ENCODE measurements around the gene NUBP2.

The NUBP2 gene

DNA sequence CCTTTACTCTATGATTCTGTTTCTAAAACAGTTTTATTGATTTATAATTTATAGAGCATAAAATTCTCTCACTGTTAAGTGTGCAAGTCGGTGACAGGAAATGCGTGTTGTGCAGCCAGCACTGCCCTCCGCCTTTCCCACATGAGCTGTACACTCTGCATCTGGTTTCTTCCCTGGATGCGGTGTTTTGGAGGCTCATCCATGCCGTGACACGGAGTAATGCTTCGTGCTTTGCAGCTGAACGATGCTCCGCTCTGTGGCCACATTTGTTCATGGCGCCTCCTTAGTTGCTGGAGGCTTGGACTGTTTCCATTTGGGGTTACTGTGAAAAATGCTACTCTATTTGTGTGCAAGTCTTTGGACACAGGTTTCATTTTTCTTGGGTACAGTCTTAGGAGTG lies 17.9 kb downstream of the NUBP2 start:
- Histone ChIP-seq H3K4me1 (ENCODE audit: control insufficient read depth in 5 of 5, insufficient read depth in 5 of 5, low read length in 5 of 5) (no peaks in the 10 kb centered on the region), H3K36me3 (ENCODE audit: control insufficient read depth in 5 of 5, insufficient read depth in 5 of 5, low read length in 5 of 5) (peaks cover 0 to 9% (median 2%) of the 10 kb centered on the region in 5 donors), H3K27ac (ENCODE audit: low read depth, low read length) (no peak overlapping the region), H3K9ac (ENCODE audit: low read length in 5 of 5) (no peak overlapping the region), H3K9me3 (ENCODE audit: control insufficient read depth in 5 of 5, low read length in 5 of 5) (peaks cover 0 to 5% (median 4%) of the 10 kb centered on the region in 5 donors), H3K27me3 (ENCODE audit: control insufficient read depth in 5 of 5, insufficient read depth in 4 of 5, low read length in 5 of 5) (no peaks in the 10 kb centered on the region), H3K4me3 (ENCODE audit: low read depth in 1 of 5, low read length in 5 of 5) (no peak overlapping the region)

DNA sequence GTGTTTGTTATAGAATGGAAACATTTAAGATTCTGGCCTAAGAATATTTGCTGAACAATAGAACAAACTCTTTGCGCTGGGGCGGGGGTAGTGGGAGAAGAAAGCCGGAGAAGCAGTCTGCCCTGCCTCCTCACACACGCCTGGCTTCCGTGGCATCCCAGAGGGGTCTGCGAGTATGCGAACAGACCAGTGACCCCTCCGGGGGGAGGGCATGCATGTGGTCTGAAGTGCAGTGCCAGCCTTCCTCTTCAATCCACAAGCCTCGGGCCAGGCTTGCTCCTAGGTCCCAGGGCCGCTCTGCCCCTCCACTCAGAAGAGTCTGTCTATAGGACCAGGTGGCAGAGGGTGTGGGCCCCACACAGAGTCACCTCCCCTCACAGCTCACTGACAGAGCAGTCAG lies 24.9 kb downstream of the NUBP2 start:
- H3K36me3 ChIP-seq (ENCODE audit: control insufficient read depth in 5 of 5, insufficient read depth in 5 of 5, low read length in 5 of 5), result peaks cover 0 to 51% (median 36%) of the 10 kb centered on the region in 5 donors
- no peaks in the 10 kb centered on the region for H3K9me3 ChIP-seq (ENCODE audit: control insufficient read depth in 5 of 5, low read length in 5 of 5)
- H3K27me3 ChIP-seq (ENCODE audit: control insufficient read depth in 5 of 5, insufficient read depth in 4 of 5, low read length in 5 of 5), result no peaks in the 10 kb centered on the region
- H3K27ac ChIP-seq (ENCODE audit: low read depth, low read length), result no peak overlapping the region
- H3K4me3 ChIP-seq (ENCODE audit: low read depth in 1 of 5, low read length in 5 of 5), result no peak overlapping the region
- H3K4me1 ChIP-seq (ENCODE audit: control insufficient read depth in 5 of 5, insufficient read depth in 5 of 5, low read length in 5 of 5), result no peaks in the 10 kb centered on the region
- no peak overlapping the region for H3K9ac ChIP-seq (ENCODE audit: low read length in 5 of 5)

DNA sequence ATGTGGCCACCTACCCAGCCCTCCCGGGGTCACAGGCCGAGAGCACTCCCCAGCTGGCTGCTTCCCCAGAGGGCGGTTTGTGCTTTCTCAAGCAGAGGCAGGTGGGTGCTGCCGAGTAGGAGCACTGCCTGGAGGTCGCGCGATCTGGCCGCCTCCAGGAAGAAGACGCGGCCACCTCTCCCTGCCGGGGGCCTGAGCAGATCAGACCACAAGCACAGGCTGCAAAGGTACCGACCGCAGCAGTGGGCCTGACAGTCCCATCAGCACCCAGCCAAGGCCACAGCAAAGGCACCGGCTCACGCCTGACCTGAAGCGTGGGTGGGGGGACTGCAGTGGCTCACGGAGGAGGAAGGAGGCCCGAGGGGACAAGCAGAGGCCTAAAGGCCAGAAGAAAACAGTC lies 25.9 kb downstream of the NUBP2 start:
- Histone ChIP-seq H3K27me3 (ENCODE audit: control insufficient read depth in 5 of 5, insufficient read depth in 4 of 5, low read length in 5 of 5) (no peaks in the 10 kb centered on the region), H3K4me1 (ENCODE audit: control insufficient read depth in 5 of 5, insufficient read depth in 5 of 5, low read length in 5 of 5) (no peaks in the 10 kb centered on the region), H3K9ac (ENCODE audit: low read length in 5 of 5) (no peak overlapping the region), H3K4me3 (ENCODE audit: low read depth in 1 of 5, low read length in 5 of 5) (no peak overlapping the region), H3K27ac (ENCODE audit: low read depth, low read length) (no peak overlapping the region), H3K36me3 (ENCODE audit: control insufficient read depth in 5 of 5, insufficient read depth in 5 of 5, low read length in 5 of 5) (peaks cover 0 to 58% (median 36%) of the 10 kb centered on the region in 5 donors), H3K9me3 (ENCODE audit: control insufficient read depth in 5 of 5, low read length in 5 of 5) (no peaks in the 10 kb centered on the region)

DNA sequence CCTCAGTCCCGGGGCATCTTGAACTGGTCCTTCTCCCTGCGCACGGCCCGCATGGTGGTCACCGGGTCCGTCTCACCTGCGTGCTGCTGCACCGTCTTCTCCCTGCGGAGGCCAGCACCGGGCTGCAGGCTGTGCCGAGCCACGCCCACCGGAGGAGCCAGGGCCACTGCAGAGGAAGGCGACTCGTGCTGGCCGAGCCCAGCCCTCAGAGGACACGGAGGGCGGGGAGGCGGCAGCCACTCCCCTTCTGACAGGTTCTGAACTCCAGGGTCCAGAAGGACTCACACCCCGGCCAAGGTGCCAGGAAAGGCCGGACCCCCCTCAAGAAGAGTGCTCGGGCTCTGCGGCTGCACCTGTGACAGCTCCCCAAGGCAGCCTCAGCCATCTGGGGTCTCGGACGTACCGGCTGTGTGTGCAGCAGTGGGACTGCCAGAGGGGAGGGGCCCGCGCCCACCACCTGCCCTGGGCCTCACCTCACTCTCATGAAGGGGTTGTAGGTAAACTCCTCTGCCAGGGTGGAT lies 26.6 kb downstream of the NUBP2 start:
- Histone ChIP-seq H3K27ac (ENCODE audit: low read depth, low read length) (no peak overlapping the region), H3K4me1 (ENCODE audit: control insufficient read depth in 5 of 5, insufficient read depth in 5 of 5, low read length in 5 of 5) (no peaks in the 10 kb centered on the region), H3K27me3 (ENCODE audit: control insufficient read depth in 5 of 5, insufficient read depth in 4 of 5, low read length in 5 of 5) (no peaks in the 10 kb centered on the region), H3K4me3 (ENCODE audit: low read depth in 1 of 5, low read length in 5 of 5) (no peak overlapping the region), H3K9me3 (ENCODE audit: control insufficient read depth in 5 of 5, low read length in 5 of 5) (no peaks in the 10 kb centered on the region), H3K9ac (ENCODE audit: low read length in 5 of 5) (no peak overlapping the region), H3K36me3 (ENCODE audit: control insufficient read depth in 5 of 5, insufficient read depth in 5 of 5, low read length in 5 of 5) (peaks cover 0 to 58% (median 41%) of the 10 kb centered on the region in 5 donors)

DNA sequence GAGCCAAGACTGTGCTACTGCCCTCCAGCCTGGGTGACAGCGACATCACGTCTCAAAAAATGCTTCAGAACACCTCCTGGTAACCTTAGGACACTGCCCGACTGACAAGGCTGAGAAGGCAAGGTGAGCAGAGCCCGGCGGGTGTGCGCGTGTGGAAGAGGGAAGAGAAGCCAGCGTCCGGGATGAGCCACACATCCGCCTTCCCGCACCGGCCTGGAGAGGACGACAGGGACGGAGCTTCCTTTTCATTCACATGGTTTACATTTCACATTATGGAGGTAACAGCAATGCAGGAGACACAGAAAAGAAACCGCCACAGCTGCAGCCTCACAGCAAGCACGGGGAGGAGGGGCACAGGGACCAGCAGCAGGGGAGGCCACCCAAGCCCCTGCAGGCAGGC lies 27.3 kb downstream of the NUBP2 start:
- Histone ChIP-seq H3K9ac (ENCODE audit: low read length in 5 of 5) (no peak overlapping the region), H3K27me3 (ENCODE audit: control insufficient read depth in 5 of 5, insufficient read depth in 4 of 5, low read length in 5 of 5) (no peaks in the 10 kb centered on the region), H3K36me3 (ENCODE audit: control insufficient read depth in 5 of 5, insufficient read depth in 5 of 5, low read length in 5 of 5) (peaks cover 0 to 59% (median 42%) of the 10 kb centered on the region in 5 donors), H3K27ac (ENCODE audit: low read depth, low read length) (no peak overlapping the region), H3K4me3 (ENCODE audit: low read depth in 1 of 5, low read length in 5 of 5) (no peak overlapping the region), H3K9me3 (ENCODE audit: control insufficient read depth in 5 of 5, low read length in 5 of 5) (no peaks in the 10 kb centered on the region), H3K4me1 (ENCODE audit: control insufficient read depth in 5 of 5, insufficient read depth in 5 of 5, low read length in 5 of 5) (no peaks in the 10 kb centered on the region)

DNA sequence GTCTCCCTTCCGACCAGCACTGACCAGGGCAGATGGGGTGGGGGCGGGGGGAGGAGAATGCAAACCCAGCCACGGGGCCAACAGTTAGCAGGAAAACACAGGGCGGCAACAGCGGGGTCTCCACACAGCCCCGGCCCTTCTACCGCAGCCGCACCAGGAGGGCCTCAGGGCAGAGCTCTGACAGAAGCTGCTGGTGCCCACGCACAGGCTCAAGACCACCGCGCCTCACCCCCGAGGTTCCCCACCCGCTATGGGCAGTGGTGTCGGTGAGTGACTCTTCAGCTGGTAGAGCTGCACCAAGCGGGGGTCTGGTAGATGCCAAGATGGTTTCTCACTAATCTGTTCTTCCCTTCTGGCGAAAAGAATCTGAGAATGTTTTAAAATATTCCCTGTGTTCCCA lies 27.8 kb downstream of the NUBP2 start:
- Histone ChIP-seq H3K4me3 (ENCODE audit: low read depth in 1 of 5, low read length in 5 of 5) (no peak overlapping the region), H3K4me1 (ENCODE audit: control insufficient read depth in 5 of 5, insufficient read depth in 5 of 5, low read length in 5 of 5) (no peaks in the 10 kb centered on the region), H3K27ac (ENCODE audit: low read depth, low read length) (no peak overlapping the region), H3K27me3 (ENCODE audit: control insufficient read depth in 5 of 5, insufficient read depth in 4 of 5, low read length in 5 of 5) (no peaks in the 10 kb centered on the region), H3K36me3 (ENCODE audit: control insufficient read depth in 5 of 5, insufficient read depth in 5 of 5, low read length in 5 of 5) (peaks cover 0 to 62% (median 46%) of the 10 kb centered on the region in 5 donors), H3K9me3 (ENCODE audit: control insufficient read depth in 5 of 5, low read length in 5 of 5) (no peaks in the 10 kb centered on the region), H3K9ac (ENCODE audit: low read length in 5 of 5) (no peak overlapping the region)

DNA sequence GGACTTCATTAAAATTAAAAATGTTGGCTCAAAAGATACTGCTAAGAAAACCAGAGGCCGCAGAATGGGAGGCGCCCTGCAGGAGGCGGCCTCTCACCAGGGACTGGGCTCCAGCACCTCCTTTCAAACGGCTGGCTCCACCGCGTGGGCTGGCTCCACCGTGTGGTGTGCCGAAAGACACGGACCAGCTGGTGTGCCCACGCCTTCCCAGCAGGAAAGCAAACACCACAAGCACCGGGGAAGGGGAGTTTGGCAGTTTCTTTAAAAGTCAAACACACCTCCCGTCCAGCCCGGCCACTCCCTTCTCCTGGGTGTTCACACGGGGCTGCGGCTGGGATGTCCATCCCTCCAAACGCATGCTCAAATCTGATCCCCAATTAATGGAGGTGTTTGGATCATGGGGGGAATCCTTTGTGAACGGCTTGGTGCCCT lies 30.0 kb downstream of the NUBP2 start:
- Histone ChIP-seq H3K4me1 (ENCODE audit: control insufficient read depth in 5 of 5, insufficient read depth in 5 of 5, low read length in 5 of 5) (no peaks in the 10 kb centered on the region), H3K27ac (ENCODE audit: low read depth, low read length) (no peak overlapping the region), H3K27me3 (ENCODE audit: control insufficient read depth in 5 of 5, insufficient read depth in 4 of 5, low read length in 5 of 5) (no peaks in the 10 kb centered on the region), H3K4me3 (ENCODE audit: low read depth in 1 of 5, low read length in 5 of 5) (no peak overlapping the region), H3K9ac (ENCODE audit: low read length in 5 of 5) (no peak overlapping the region), H3K9me3 (ENCODE audit: control insufficient read depth in 5 of 5, low read length in 5 of 5) (no peaks in the 10 kb centered on the region), H3K36me3 (ENCODE audit: control insufficient read depth in 5 of 5, insufficient read depth in 5 of 5, low read length in 5 of 5) (peaks cover 0 to 68% (median 57%) of the 10 kb centered on the region in 5 donors)

DNA sequence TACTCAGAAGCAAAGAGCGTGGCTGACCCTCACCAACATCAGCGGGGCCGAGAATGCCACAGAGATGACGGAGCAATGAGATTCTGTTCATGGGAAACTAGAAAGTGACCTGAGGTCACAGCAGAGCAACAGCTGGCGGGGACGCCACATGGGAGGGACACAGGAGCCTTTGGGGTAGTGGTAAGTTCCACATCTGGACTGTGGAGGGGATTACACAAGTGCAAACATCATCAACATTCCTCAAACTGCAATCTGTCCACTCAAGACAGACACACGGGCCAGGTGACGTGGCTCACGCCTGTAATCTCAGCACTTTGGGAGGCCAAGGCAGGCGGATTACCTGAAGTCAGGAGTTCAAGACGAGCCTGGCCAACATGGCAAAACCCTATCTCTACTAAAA lies 32.7 kb downstream of the NUBP2 start:
- H3K4me1 ChIP-seq (ENCODE audit: control insufficient read depth in 5 of 5, insufficient read depth in 5 of 5, low read length in 5 of 5), result no peaks in the 10 kb centered on the region
- H3K27me3 ChIP-seq (ENCODE audit: control insufficient read depth in 5 of 5, insufficient read depth in 4 of 5, low read length in 5 of 5), result no peaks in the 10 kb centered on the region
- H3K9ac ChIP-seq (ENCODE audit: low read length in 5 of 5), result no peak overlapping the region
- no peaks in the 10 kb centered on the region for H3K9me3 ChIP-seq (ENCODE audit: control insufficient read depth in 5 of 5, low read length in 5 of 5)
- no peak overlapping the region for H3K27ac ChIP-seq (ENCODE audit: low read depth, low read length)
- peaks cover 0 to 71% (median 58%) of the 10 kb centered on the region in 5 donors for H3K36me3 ChIP-seq (ENCODE audit: control insufficient read depth in 5 of 5, insufficient read depth in 5 of 5, low read length in 5 of 5)
- no peak overlapping the region for H3K4me3 ChIP-seq (ENCODE audit: low read depth in 1 of 5, low read length in 5 of 5)

DNA sequence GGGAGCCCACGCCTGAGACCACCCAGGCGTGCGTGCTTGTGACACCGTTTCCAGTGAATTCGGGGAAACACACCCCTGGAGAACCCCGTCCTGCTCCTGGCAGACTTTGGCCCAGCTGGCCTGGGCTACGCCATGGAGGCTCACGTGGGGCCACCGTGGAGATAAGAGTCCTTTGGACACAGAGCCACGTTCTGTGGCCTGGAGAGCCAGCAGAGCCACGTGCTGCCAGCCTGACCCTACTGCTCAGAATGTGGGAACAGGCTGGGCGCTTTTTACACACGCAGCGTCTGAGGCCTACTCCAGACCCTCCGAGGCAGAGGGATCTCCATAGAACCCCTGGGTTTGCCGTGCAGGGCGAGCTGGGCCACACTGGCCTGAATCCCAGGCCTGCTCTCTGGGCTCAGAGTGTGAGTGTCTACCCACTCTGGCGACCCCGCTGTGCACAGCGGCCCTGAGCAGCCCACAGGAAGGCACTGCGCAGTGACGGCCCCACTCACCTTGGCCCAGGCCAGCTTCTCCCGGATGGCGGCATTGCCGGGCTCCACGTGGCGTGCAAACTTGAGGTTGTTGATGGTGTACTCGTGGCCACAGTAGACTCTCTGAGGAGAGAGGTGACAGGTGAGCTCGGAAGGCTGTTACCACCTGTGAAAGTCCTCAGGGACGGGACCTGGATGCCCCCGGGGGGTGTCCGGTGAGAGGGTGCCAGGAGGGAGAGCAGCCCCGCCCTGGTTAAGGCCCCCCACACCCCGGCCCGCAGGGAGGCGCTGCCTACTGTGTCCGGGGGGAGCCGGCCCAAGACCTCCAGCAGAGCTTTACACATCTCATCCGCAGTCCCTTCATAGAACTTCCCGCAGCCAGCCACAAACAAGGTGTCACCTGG lies 33.9 kb downstream of the NUBP2 start:
- Histone ChIP-seq H3K9ac (ENCODE audit: low read length in 5 of 5) (no peak overlapping the region), H3K4me1 (ENCODE audit: control insufficient read depth in 5 of 5, insufficient read depth in 5 of 5, low read length in 5 of 5) (no peaks in the 10 kb centered on the region), H3K27ac (ENCODE audit: low read depth, low read length) (no peak overlapping the region), H3K9me3 (ENCODE audit: control insufficient read depth in 5 of 5, low read length in 5 of 5) (no peaks in the 10 kb centered on the region), H3K36me3 (ENCODE audit: control insufficient read depth in 5 of 5, insufficient read depth in 5 of 5, low read length in 5 of 5) (peaks cover 0 to 76% (median 67%) of the 10 kb centered on the region in 5 donors), H3K27me3 (ENCODE audit: control insufficient read depth in 5 of 5, insufficient read depth in 4 of 5, low read length in 5 of 5) (no peaks in the 10 kb centered on the region), H3K4me3 (ENCODE audit: low read depth in 1 of 5, low read length in 5 of 5) (no peak overlapping the region)

DNA sequence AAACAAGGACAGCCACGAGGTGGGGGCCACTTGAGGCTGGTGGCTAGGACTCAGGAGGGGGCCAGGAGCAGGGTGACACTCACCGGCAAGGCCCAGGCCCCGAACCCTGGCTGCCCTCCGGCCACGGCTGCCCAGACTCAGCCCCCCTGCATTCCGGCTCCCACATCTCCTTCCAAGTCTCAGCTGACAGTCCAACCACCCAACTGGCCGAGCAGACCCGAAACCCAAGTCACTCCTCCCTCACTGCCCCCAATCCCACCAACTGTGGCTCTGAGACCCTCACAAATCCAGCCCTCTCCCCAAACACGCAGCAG lies 34.5 kb downstream of the NUBP2 start:
- Histone ChIP-seq H3K36me3 (ENCODE audit: control insufficient read depth in 5 of 5, insufficient read depth in 5 of 5, low read length in 5 of 5) (peaks cover 0 to 80% (median 71%) of the 10 kb centered on the region in 5 donors), H3K9me3 (ENCODE audit: control insufficient read depth in 5 of 5, low read length in 5 of 5) (no peaks in the 10 kb centered on the region), H3K4me3 (ENCODE audit: low read depth in 1 of 5, low read length in 5 of 5) (no peak overlapping the region), H3K9ac (ENCODE audit: low read length in 5 of 5) (no peak overlapping the region), H3K4me1 (ENCODE audit: control insufficient read depth in 5 of 5, insufficient read depth in 5 of 5, low read length in 5 of 5) (no peaks in the 10 kb centered on the region), H3K27ac (ENCODE audit: low read depth, low read length) (no peak overlapping the region), H3K27me3 (ENCODE audit: control insufficient read depth in 5 of 5, insufficient read depth in 4 of 5, low read length in 5 of 5) (no peaks in the 10 kb centered on the region)

All from subcutaneous abdominal adipose tissue (tissue), 5 donors.